H1 (cell line): ENCODE data around the gene VPS52. TPM values are rescaled to one million over a fixed set of nuclear protein-coding genes. Genes with fewer than 3 reads are reported as not detected.

Experiments used
- CTCF ChIA-PET: fragments of 300-600 bp; sonication (Branson Sonifier 250); formaldehyde crosslinking; loops from one replicate; lab custom pipeline; 2021; ENCODE audit not compliant: partially characterized antibody; lab: Charles Lee
- POLR2A ChIA-PET: fragments of 300-600 bp; sonication (Branson Sonifier 250); formaldehyde crosslinking; loops from one replicate; lab custom pipeline; 2021; ENCODE audit warnings: inconsistent platforms; ENCODE audit not compliant: partially characterized antibody; lab: Charles Lee
- DNase-seq, 2 experiments: peaks; one replicate each; pipeline versions ENCODE4 v3.0.0 to v3.0.0-alpha.2; 2010 to 2022; ENCODE audit warnings: low spot score in 2 of 2, low read depth in 1 of 2, mixed read lengths in 1 of 2
- FAIRE-seq: peaks from 2 replicates; lab custom pipeline; 2011; peaks lifted over from hg19 to GRCh38; lab: Jason Lieb, UNC
- H2AFZ ChIP-seq: 2 replicates; pipeline ENCODE4 v1.8.1; 2012; ENCODE audit warnings: low read length, inconsistent platforms
- H2AK5ac ChIP-seq: 2 replicates; pipeline ENCODE4 v1.6.1; 2013; ENCODE audit warnings: low read depth, low read length
- H2BK120ac ChIP-seq: replicated peaks from 2 replicates; pipeline ENCODE3; 2013; ENCODE audit warnings: low read depth, low read length, inconsistent platforms
- H2BK12ac ChIP-seq: 2 replicates; pipeline ENCODE4 v1.6.1; 2013; ENCODE audit warnings: low read depth, low read length
- H2BK15ac ChIP-seq: 2 replicates; pipeline ENCODE4 v1.6.1; 2013; ENCODE audit warnings: low read length
- H2BK20ac ChIP-seq: 2 replicates; pipeline ENCODE4 v1.6.1; 2013; ENCODE audit warnings: low read length
- H2BK5ac ChIP-seq: 2 replicates; pipeline ENCODE4 v1.6.1; 2013; ENCODE audit warnings: low read depth, low read length
- H3K14ac ChIP-seq: 2 replicates; pipeline ENCODE4 v1.6.1; 2013; ENCODE audit warnings: inconsistent platforms; ENCODE audit not compliant: insufficient read length
- H3K18ac ChIP-seq: 2 replicates; pipeline ENCODE4 v1.6.1; 2013; ENCODE audit warnings: low read length; ENCODE audit errors: extremely low read depth
- H3K23ac ChIP-seq: 2 replicates; pipeline ENCODE4 v1.6.1; 2013; ENCODE audit warnings: inconsistent platforms; ENCODE audit not compliant: insufficient read length
- H3K23me2 ChIP-seq: 2 replicates; pipeline ENCODE4 v1.6.1; 2013; ENCODE audit warnings: low read depth, low read length
- H3K27ac ChIP-seq: 2 replicates; pipeline ENCODE4 v1.6.1; 2011; ENCODE audit warnings: low read depth, low read length, inconsistent platforms
- H3K27me3 ChIP-seq, 4 experiments: replicated peaks in 1 of 4; 1 replicate in 1 of 4; 2 replicates in 3 of 4; pipeline versions ENCODE4 v1.6.1 to v1.8.1; 2011 to 2013; ENCODE audit warnings: low read length in 3 of 4, mild to moderate bottlenecking in 3 of 4, inconsistent platforms in 2 of 4, mixed read lengths in 2 of 4, moderate library complexity in 1 of 4; ENCODE audit not compliant: control insufficient read depth in 3 of 4, insufficient read depth in 3 of 4; ENCODE audit errors: extremely low read depth in 1 of 4
- H3K36me3 ChIP-seq, 4 experiments: 2 replicates each; pipeline versions ENCODE4 v1.6.1 to v1.8.1; 2011 to 2013; ENCODE audit warnings: mild to moderate bottlenecking in 4 of 4, low read length in 3 of 4, moderate library complexity in 2 of 4, control low read depth in 1 of 4, inconsistent platforms in 1 of 4; ENCODE audit not compliant: insufficient read depth in 4 of 4, control insufficient read depth in 2 of 4
- H3K4ac ChIP-seq: replicated peaks from 2 replicates; pipeline ENCODE3; 2013; ENCODE audit warnings: low read length, low read depth, mixed read lengths, inconsistent platforms; ENCODE audit not compliant: insufficient read length
- H3K4me1 ChIP-seq, 4 experiments: replicated peaks in 1 of 4; 1 replicate in 1 of 4; 2 replicates in 3 of 4; pipeline versions ENCODE4 v1.6.1 to v1.8.1; 2011 to 2013; ENCODE audit warnings: low read length in 3 of 4, inconsistent platforms in 2 of 4, mixed read lengths in 1 of 4; ENCODE audit not compliant: insufficient read depth in 4 of 4, control insufficient read depth in 3 of 4
- H3K4me2 ChIP-seq, 2 experiments: 2 replicates each; pipeline versions ENCODE4 v1.6.1 to v1.8.1; 2011 to 2013; ENCODE audit warnings: low read depth in 2 of 2, low read length in 2 of 2, control low read depth in 1 of 2, inconsistent platforms in 1 of 2, mild to moderate bottlenecking in 1 of 2; ENCODE audit not compliant: insufficient read depth in 1 of 2
- H3K4me3 ChIP-seq, 4 experiments: fragments of 200-600, 300-600 bp in 1 of 4; sonication (generic), shearing (Covaris generic), sonication (Bioruptor Twin) in 1 of 4; 2 replicates each; pipeline versions ENCODE4 v1.5.1 to v1.8.1; 2011 to 2016; ENCODE audit warnings: low read length in 4 of 4, low read depth in 3 of 4, control low read depth in 2 of 4, inconsistent platforms in 2 of 4, mild to moderate bottlenecking in 2 of 4, mixed read lengths in 1 of 4, moderate library complexity in 1 of 4; ENCODE audit not compliant: insufficient read depth in 2 of 4; ENCODE audit errors: extremely low read depth in 1 of 4
- H3K56ac ChIP-seq: replicated peaks from 2 replicates; pipeline ENCODE3; 2013; ENCODE audit warnings: low read depth, mild to moderate bottlenecking, mixed read lengths, low read length, inconsistent platforms; ENCODE audit not compliant: insufficient read length
- H3K79me1 ChIP-seq: 2 replicates; pipeline ENCODE4 v1.6.1; 2013; ENCODE audit warnings: low read depth, low read length, control low read depth
- H3K79me2 ChIP-seq, 2 experiments: 2 replicates each; pipeline versions ENCODE4 v1.6.1 to v1.8.1; 2012 to 2013; ENCODE audit warnings: low read length in 2 of 2, mild to moderate bottlenecking in 2 of 2, inconsistent platforms in 1 of 2; ENCODE audit not compliant: insufficient read depth in 2 of 2, control insufficient read depth in 1 of 2
- H3K9ac ChIP-seq, 4 experiments: replicated peaks in 1 of 4; 1 replicate in 1 of 4; 2 replicates in 3 of 4; pipeline versions ENCODE4 v1.6.1 to v1.8.1; 2011 to 2013; ENCODE audit warnings: low read depth in 3 of 4, low read length in 3 of 4, control low read depth in 2 of 4, mild to moderate bottlenecking in 2 of 4, moderate library complexity in 2 of 4, inconsistent platforms in 1 of 4; ENCODE audit errors: extremely low read depth in 1 of 4
- H3K9me3 ChIP-seq, 2 experiments: 2 replicates each; pipeline versions ENCODE4 v1.6.1 to v1.8.1; 2012 to 2013; ENCODE audit warnings: mild to moderate bottlenecking in 2 of 2, moderate library complexity in 2 of 2, control low read depth in 1 of 2, inconsistent platforms in 1 of 2, low read depth in 1 of 2, low read length in 1 of 2, mixed read lengths in 1 of 2; ENCODE audit not compliant: insufficient read depth in 2 of 2
- H4K20me1 ChIP-seq, 2 experiments: replicated peaks in 1 of 2; 2 replicates each; pipeline versions ENCODE3 to v1.8.1; 2011 to 2013; ENCODE audit warnings: inconsistent platforms in 2 of 2, low read length in 2 of 2, mild to moderate bottlenecking in 1 of 2; ENCODE audit not compliant: insufficient read depth in 2 of 2, control insufficient read depth in 1 of 2
- H4K5ac ChIP-seq: 2 replicates; pipeline ENCODE4 v1.6.1; 2013; ENCODE audit warnings: low read length, low read depth, mixed read lengths, inconsistent platforms; ENCODE audit not compliant: insufficient read length
- H4K8ac ChIP-seq: 2 replicates; pipeline ENCODE4 v1.8.0; 2013; ENCODE audit warnings: mild to moderate bottlenecking, moderate library complexity, low read length, inconsistent platforms; ENCODE audit not compliant: insufficient read depth; ENCODE audit errors: extremely low read depth
- H4K91ac ChIP-seq: replicated peaks from 2 replicates; pipeline ENCODE3; 2013; ENCODE audit warnings: low read length, mixed read lengths, inconsistent platforms; ENCODE audit not compliant: insufficient read length
- CHD2 ChIP-seq: IDR thresholded peaks from 2 replicates; pipeline ENCODE4 v1.6.1; 2012; ENCODE audit warnings: low read length, improper control_type of control experiment
- CTBP2 ChIP-seq: IDR thresholded peaks from 2 replicates; pipeline ENCODE4 v1.7.0; 2011; ENCODE audit warnings: borderline replicate concordance, mild to moderate bottlenecking, moderate library complexity, mixed read lengths, low read length; ENCODE audit not compliant: insufficient read depth, insufficient read length
- EGR1 ChIP-seq: IDR thresholded peaks from 2 replicates; pipeline ENCODE4 v1.6.1; 2011; ENCODE audit warnings: low read depth, low read length, borderline replicate concordance
- EZH2 ChIP-seq: fragments of 200-600 bp; sonication (generic); IDR thresholded peaks from 2 replicates; pipeline ENCODE4 v1.7.1; 2012; ENCODE audit warnings: low read depth, mild to moderate bottlenecking, moderate library complexity, low read length, inconsistent platforms; ENCODE audit not compliant: severe bottlenecking
- FOSL1 ChIP-seq: IDR thresholded peaks from 2 replicates; pipeline ENCODE4 v1.6.1; 2011; ENCODE audit warnings: mild to moderate bottlenecking, low read depth, low read length, moderate library complexity; ENCODE audit not compliant: insufficient read depth
- MAFK ChIP-seq: IDR thresholded peaks from 2 replicates; pipeline ENCODE4 v1.6.1; 2012; ENCODE audit warnings: low read depth, mild to moderate bottlenecking, improper control_type of control experiment, low read length
- PHF8 ChIP-seq: fragments of 200-600 bp; sonication (generic); conservative IDR thresholded peaks from 2 replicates; pipeline ENCODE4 v1.7.1; 2012; ENCODE audit warnings: low read depth, mild to moderate bottlenecking, inconsistent platforms, low read length, moderate library complexity
- RBBP5 ChIP-seq: IDR thresholded peaks from 2 replicates; pipeline ENCODE4 v1.7.1; 2012; ENCODE audit warnings: low read depth, mild to moderate bottlenecking, inconsistent platforms, low read length, moderate library complexity, borderline replicate concordance
- TAF7 ChIP-seq: optimal IDR thresholded peaks from 2 replicates; pipeline ENCODE3; 2011; ENCODE audit warnings: low read depth, mild to moderate bottlenecking, inconsistent platforms, low read length, moderate library complexity, borderline replicate concordance
- WGBS, 2 experiments: shearing (Covaris generic) in 1 of 2; methylation state at CpG; one replicate each; pipeline versions ENCODE4 v1.1.6 to v1.1.7; 2013 to 2015; ENCODE audit warnings: low lambda C conversion rate in 2 of 2, mixed read lengths in 2 of 2, inconsistent platforms in 1 of 2, low coverage in 1 of 2, missing lambda C conversion rate in 1 of 2; ENCODE audit not compliant: insufficient replicate concordance in 2 of 2, insufficient coverage in 1 of 2, insufficient read length in 1 of 2; ENCODE audit errors: extremely low coverage in 1 of 2, missing lambda C conversion rate in 1 of 2; 5-methylcytosine and 5-hydroxymethylcytosine counted together
- polyA plus RNA-seq, 7 experiments: library from polyadenylated mRNA; depleted of rRNA in 3 of 7; stranded (reverse) in 5 of 7; unstranded in 2 of 7; fragments of >200 nt in 5 of 7; fragments of 200-250 nt in 2 of 7; gene quantifications; 1 replicate in 5 of 7; 2 replicates in 1 of 7; 4 replicates in 1 of 7; pipeline versions ENCODE4 v1.2.1 to v1.2.3, GENCODE V29; 2011 to 2013; ENCODE audit warnings: missing spikeins in 2 of 7, mixed read lengths in 2 of 7
- total RNA-seq: library from RNA; stranded (reverse); fragmentation: NEBNext Ultra II Directional; extraction: Animal tissue kit (Norgen Biotek cat#: 25700); gene quantifications from 2 replicates; pipeline ENCODE4 v1.2.1, GENCODE V29; 2021
- TF ChIP-seq, protein P1 (sequence below): IDR thresholded peaks from 2 replicates; pipeline ENCODE4 v1.6.1; 2012; ENCODE audit warnings: inconsistent platforms

VPS52 gene
- total and polyA plus RNA-seq, 2 of the 8 experiments (the other 6 are each of a cell fraction or from before 2014, with no cell fraction given): 36.5 to 86.3 TPM

- CTCF ChIA-PET: interaction anchor here (1.2 to 2.4 kb wide), 5 partner anchors 13 to 37 kb away, joined by 7 to 17 read pairs (median 12); partner anchors contain the start of genes B3GALT4 and RGL2
- Histone ChIP-seq H2AFZ (peak within 1 kb of the TSS; percentile 55; the same call in 1 of the 2 replicates), H3K27me3 (no peaks in the 10 kb centered on the region), H4K5ac (no peak within 1 kb of the TSS), H3K23ac (no peak within 1 kb of the TSS), H4K8ac (peak within 1 kb of the TSS; percentile 81), H2AK5ac (no peak within 1 kb of the TSS; the same call in 1 of the 2 replicates), H3K4ac (no peak within 1 kb of the TSS), H3K18ac (peak within 1 kb of the TSS; percentile 83), H3K56ac (peak within 1 kb of the TSS; percentile 79), H4K91ac (peak within 1 kb of the TSS; percentile 66), H3K79me1 (no peaks in the 10 kb centered on the region), H3K27ac (peak within 1 kb of the TSS; percentile 23; the same call in 1 of the 2 replicates), H3K36me3 (peaks cover 0 to 6% (median 1%) of the 10 kb centered on the region in 4 experiments; a peak in 3 of 8 replicates), H2BK12ac (peak within 1 kb of the TSS; percentile 75; the same call in 1 of the 2 replicates), H3K4me1 (peaks cover 0 to 21% (median 12%) of the 10 kb centered on the region in 4 experiments; a peak in 6 of 7 replicates), H2BK5ac (peak within 1 kb of the TSS; percentile 56; the same call in 1 of the 2 replicates), H3K4me2 (peak within 1 kb of the TSS; percentile 93 to 95), H3K9ac (peak within 1 kb of the TSS; percentile 59 to 74 (median 63)), H3K4me3 (peak within 1 kb of the TSS; percentile 84 to 89 (median 88)), H4K20me1 (no peaks in the 10 kb centered on the region), H3K23me2 (peaks cover 26% of the 10 kb centered on the region), H3K79me2 (no peaks in the 10 kb centered on the region), H2BK15ac (peak within 1 kb of the TSS; percentile 72; the same call in 1 of the 2 replicates), H2BK20ac (no peak within 1 kb of the TSS), H2BK120ac (peak within 1 kb of the TSS; percentile 44), H3K14ac (no peak within 1 kb of the TSS), H3K9me3 (no peaks in the 10 kb centered on the region)
- WGBS, 2 experiments: 3% methylated on average over 35 of the region's 47 CpGs; no CpG with 5 or more reads in 1 of the 2 experiments
- DNase-seq (peak in 1 of 2 experiments; percentile 74), FAIRE-seq (no peak)
- POLR2A ChIA-PET: interaction anchor here (0.6 to 6.3 kb wide), 17 partner anchors 12 to 1498 kb away, joined by 3 to 37 read pairs (median 4); partner anchors contain the start of genes B3GALT4, PFDN6, RGL2 and RPS18
- TF ChIP-seq PHF8 (0 out of 2 replicates have a peak, but pooled peaks have one; percentile 41), EZH2 (no peak), EGR1 (no peak), CHD2 (no peak), CTBP2 (no peak), RBBP5 (peak; percentile 46; the same call in 1 of the 2 replicates), TAF7 (no peak), MAFK (no peak), FOSL1 (no peak)
- TF ChIP-seq, protein P1, sequence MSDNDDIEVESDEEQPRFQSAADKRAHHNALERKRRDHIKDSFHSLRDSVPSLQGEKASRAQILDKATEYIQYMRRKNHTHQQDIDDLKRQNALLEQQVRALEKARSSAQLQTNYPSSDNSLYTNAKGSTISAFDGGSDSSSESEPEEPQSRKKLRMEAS: no peak
Measured at GRCh38 chr6:33313709-33314514, 42.2 kb upstream of the VPS52 start, which contains the start of gene TAPBP. Gene TAPBP, minus strand, starts transcription at chr6:33314078. Its CDS starts 37 bp downstream, at chr6:33314041.
